NOMO-1 (cell line): ENCODE data around the gene FKBP2.

Source experiments
- DNase-seq, 2 experiments: peaks; one replicate each; lab custom pipeline; 2025; ENCODE audit not compliant: unreplicated experiment in 2 of 2; lab: John Stamatoyannopoulos, UW

Gene FKBP2

DNA sequence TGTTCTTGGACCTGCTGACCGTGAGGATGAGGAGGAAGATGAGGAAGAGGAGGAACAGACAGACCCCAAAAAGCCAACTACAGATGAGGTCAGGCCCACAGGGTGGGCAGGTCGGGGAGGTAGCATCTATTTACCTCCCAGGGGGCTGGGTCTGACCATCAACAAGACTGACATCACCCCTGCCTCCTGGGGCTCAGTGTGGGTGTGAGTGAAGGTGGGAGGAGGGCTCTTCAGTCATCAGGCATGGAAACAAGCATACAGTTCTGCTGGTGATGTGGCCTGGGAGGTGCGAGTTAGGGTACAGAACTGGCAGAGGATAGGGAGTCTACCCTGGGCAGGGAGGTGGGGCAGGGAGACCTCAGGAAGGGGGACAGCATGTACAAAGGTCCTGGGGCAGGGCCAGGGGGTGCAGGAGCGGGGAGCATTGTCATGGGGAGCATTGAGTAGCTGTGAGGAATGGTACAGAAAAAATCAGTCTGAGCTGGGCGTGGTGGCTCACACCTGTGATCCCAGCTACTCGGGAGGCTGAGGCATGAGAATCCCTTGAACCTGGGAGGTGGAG lies 19.3 kb downstream of the FKBP2 start:
- no peak for DNase-seq

DNA sequence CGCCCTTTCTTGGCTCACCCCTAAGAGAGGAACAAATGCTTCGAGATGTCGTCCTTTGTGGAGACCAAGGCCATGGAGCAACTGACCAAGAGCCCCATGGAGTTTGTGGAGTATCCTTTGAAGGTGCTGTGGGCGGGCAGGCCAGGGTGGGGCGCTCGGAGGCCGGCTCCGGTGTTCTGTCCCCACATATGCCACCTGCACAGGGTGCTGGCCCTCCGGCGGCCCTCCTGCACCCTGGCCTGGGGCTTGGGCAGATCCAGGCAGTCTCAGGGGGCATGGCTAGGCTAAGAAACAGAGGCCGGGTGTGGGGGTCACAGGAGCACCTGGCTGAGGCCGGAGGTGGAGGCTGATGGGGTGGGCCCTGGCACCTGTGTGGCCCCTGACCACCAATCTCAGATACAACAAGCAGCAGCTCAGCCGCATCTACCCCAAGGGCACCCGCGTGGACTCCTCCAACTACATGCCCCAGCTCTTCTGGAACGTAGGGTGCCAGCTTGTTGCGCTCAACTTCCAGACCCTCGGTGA lies 20.7 kb downstream of the FKBP2 start:
- DNase-seq, result no peak

DNA sequence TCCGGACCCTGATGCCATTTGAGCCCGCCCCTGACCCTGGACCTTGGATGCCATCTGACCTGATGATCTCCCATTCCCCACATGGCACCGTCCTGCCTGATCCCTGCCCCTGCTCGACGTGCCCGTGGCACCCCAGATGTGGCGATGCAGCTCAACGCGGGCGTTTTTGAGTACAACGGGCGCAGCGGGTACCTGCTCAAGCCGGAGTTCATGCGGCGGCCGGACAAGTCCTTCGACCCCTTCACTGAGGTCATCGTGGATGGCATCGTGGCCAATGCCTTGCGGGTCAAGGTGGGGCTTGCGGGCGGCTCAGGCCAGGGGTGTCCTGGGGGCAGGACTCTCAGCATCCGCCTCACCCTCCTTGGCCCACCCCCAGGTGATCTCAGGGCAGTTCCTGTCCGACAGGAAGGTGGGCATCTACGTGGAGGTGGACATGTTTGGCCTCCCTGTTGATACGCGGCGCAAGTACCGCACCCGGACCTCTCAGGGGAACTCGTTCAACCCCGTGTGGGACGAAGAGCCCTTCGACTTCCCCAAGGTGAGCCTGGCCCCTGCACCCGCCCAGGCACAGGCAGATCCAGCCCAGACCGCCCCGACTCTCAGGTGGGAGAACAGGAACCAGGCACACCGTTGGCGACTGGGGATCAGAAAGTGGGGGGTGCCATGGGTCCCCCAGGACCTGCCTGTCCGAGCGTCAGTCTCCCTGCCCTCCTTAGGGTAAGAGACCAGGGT lies 21.5 kb downstream of the FKBP2 start:
- DNase-seq, result no peak

DNA sequence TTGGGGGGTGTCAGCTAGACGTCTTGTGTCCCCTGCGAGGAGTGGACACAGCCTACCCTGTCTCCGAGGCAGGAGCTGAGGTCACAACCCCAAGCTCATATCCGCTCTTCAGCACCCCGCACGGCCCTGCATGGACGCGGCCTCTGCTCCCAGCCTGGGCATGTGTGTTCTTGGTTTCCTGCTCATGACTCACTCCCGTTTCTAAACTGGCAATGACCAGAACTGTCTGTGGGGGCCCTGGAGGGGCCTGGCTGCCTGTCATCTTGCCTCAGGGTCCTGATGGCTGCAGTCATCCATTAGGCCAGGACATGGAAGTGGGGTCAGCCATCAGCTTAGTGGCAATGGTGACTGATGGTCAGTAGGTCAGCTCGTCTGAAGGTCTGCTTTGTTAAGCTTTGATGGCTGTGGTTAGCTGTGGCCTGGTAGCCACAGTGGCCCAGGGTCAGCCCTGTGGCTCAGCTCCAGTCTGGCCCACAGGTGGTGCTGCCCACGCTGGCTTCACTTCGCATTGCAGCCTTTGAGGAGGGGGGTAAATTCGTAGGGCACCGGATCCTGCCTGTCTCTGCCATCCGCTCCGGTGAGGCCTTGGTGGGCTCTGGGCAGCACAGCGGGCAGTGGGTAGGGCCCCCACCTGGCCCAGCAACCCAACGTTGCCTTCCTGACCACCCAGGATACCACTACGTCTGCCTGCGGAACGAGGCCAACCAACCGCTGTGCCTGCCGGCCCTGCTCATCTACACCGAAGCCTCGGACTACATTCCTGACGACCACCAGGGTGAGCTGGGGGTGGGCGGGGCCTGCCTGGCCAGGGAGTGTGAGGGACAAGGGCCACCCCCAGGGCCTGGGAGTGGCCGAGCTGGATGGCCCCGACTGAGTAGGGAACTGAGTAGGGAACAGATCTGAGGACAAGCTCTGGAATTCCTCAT lies 22.4 kb downstream of the FKBP2 start:
- no peak for DNase-seq

DNA sequence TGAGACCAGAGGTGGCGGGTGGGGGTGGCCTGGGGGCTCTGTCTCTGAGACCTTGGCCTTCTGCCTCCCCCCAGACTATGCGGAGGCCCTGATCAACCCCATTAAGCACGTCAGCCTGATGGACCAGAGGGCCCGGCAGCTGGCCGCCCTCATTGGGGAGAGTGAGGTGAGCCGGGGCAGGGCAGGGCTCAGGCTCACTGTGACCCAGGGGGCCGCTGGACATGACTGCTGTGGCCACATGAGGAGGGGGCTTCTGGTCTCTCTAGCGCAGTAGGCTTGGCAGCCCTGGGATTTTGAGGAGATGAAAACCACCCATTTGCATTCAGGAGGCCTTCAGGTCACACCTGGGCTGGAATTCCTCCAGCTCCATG lies 23.0 kb downstream of the FKBP2 start:
- no peak for DNase-seq

DNA sequence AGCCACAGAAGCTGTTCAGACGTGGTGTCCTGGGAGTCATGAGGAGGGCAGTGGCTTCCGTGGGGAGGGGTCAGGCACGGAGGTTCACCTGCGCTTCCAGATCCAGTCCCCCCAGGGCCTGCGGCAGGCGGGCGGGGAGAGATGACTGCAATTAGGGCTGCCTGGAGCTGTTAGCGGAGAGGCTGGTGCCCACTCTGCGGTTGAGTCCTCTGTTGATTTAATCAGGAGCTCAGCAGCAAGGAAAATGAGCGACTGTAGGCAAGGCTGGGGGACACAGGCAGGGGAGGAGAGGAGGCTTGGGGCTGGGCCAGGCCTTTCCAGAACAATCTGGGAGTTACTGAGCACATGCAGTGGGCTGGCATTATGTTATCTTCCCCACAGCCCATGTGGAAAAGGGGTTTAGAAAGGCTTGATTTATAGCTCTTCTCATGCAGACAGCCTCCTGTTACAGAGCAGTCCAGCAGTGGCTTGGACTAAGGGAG lies 23.5 kb downstream of the FKBP2 start:
- no peak for DNase-seq

DNA sequence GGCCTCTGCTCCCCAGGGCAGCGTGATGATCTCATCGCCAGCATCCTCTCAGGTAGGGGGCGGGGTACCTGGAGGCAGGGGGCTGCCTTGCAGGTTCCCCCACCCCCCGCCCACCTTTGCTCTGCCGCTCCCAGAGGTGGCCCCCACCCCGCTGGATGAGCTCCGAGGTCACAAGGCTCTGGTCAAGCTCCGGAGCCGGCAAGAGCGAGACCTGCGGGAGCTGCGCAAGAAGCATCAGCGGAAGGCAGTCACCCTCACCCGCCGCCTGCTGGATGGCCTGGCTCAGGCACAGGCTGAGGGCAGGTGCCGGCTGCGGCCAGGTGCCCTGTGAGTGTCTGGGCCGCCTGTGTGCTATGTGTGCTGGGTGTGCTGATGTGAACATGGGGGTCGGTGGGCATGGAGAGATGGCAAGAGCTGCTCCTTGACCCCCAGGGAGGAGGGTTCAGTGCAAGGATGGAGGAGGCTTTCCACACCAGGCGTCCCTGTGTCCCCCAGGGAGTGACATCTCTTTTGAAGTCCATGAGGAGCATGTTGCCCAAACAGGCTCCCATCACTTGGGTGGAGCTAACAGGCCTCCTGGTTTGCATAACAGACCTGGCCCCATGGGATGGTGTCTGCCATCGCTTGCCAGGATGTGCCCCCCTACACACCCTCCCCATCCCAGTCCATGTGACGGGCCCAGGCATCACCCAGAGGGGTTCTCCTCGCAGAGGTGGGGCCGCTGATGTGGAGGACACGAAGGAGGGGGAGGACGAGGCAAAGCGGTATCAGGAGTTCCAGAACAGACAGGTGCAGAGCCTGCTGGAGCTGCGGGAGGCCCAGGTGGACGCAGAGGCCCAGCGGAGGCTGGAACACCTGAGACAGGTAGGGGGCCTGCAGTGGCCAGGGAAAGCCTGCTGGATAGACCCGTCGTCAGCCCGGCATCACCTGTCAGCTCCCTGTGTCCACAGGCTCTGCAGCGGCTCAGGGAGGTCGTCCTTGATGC lies 24.6 kb downstream of the FKBP2 start:
- no peak for DNase-seq

DNA sequence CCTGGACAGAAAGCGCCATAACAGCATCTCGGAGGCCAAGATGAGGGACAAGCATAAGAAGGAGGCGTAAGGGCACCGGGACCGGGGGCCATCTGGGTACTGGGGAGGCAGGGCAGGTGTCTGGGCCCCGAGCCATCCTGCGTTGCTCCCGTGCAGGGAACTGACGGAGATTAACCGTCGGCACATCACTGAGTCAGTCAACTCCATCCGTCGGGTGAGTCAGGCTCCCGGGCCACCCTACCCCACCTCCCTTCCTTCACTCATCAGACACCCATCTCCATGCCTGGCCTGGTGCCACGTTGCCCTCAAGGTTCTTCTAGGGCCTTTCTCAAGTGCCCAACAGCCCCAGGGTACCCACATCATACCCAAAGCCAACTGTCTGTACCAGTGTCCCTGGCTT lies 25.4 kb downstream of the FKBP2 start:
- DNase-seq, result no peak

DNA sequence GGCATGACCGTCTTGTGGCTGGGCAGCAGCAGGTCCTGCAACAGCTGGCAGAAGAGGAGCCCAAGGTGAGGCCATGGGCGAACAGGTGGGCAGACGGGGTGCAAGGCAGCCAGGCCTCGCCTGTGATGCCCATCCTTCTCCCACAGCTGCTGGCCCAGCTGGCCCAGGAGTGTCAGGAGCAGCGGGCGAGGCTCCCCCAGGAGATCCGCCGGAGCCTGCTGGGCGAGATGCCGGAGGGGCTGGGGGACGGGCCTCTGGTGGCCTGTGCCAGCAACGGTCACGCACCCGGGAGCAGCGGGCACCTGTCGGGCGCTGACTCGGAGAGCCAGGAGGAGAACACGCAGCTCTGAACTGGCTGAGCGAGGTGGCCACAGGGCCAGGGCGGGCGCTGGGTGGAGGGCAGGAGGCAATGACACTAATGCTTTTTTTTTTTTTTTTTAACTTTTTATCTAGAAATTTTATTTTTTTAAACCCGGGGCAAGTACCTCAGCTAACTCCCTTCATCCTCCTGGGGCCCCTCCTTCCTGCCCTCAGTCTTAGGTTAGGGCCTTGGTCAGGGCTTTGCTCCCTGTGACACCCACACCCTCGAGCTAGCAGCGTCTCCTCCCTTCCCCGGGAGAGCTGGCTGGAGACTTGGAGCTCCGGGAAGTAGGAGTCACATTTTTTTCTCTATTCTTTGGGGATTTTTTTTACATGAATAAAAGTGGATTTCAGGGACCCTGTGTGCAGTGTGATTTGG lies 26.5 kb downstream of the FKBP2 start:
- DNase-seq, result no peak

DNA sequence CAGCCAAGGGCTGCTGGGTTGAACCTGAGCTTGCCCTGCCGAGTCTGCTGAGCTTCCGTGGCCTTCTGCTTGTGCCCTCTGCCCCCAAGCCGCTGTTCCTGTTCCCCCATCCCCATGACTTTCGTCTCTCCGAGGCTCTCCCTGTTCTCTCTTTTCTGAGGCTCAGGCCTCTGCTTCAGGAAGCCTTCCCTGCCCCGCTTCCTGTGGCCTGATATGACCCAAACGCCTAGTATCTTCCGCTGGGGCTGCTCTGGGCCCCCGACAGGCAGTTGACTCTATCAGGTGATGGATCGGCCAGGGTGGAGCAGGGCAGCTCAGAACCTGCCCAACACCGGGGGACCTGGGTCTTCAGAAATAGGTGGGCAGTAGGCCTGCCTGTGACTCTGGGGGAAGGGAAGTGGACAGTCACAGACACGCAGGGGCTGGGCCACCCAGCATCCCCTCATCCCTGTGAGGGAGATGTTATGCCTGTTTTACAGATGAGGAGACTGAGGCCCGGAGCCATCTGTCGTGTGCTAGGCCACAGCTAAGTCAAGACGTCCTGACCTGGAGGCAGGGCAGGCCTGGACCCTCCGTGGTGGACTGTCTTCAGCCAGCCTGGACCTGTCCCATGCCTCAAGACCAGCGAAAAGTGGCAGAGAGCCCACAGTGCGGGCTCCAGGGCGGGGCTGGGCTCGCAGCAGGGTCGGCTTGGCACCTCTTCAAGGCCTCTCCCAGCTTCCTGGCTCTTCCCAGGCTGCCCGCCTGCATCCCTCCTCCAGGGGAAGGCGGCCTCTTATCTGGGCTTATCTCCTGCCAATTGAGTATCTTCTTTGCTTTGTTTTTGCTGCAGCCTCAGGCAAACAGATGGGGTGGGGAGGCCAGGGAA lies 27.4 kb downstream of the FKBP2 start:
- DNase-seq, result peak in 1 of 2 experiments; percentile 35

DNA sequence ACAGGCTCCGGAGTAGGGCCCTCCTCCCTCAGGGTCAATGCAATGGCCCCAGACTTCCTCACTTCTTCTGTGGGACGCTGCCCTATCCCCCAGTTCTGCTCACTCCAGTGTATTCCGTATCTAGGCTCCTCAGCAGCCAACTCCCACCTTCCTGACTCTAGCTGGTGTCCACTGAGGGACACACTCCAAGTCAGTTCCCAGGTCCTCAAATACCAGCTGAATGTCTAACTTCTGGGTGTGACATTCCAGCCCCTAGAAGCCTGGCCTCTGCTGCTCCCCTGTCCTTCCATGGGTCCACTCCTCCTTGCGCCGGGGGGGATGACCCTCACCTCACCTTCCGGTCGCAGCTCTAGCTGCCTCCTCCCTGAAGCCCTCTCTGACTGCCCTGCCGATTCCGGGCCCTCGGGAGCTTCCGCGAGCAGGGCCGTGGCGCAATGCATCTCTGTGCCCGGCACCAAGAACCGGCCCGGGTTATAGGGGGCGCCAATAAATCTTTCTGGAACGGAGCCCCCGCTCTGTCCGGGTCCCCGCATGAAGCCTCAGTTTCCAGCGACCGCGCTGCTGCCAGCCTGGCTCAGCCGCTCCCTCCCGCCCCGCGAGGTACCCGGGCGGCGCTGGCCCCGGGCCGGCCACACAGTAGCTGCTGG lies 28.1 kb downstream of the FKBP2 start:
- peak; percentile 37 to 59 for DNase-seq

DNA sequence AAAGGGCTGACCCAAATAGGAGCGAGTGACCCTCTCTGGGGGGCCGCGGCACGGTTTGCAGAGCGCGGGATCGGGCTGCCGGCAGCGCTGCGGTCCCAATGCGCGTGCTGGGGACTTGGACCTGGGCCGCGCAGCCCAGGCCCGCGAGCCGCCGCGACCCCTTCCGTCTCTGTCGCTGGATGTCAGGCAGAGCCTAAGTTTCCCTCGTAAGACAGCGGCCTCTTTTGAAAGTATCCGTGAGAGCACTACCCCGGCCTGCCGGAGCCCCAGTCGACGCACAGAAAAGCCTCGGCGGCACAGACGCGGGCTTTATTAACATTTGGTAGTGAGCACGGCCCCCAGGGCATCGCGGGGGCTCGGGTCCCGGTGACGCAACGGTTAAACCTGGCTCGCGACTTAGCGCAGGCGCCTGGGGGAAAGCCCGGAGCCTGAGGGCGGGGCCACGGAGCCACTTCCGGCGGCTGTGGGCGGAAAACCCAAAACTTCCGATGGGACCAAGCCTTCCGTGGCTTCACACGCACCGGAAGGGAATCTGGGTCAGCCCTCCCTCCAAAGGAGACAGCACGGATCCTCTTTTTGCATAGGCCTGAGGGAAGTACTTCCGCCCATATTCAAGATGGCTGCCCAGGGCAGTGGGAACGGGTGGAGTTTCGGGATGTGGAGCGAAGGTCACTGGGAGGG lies 28.8 kb downstream of the FKBP2 start:
- peak; percentile 98 to 99 for DNase-seq

DNA sequence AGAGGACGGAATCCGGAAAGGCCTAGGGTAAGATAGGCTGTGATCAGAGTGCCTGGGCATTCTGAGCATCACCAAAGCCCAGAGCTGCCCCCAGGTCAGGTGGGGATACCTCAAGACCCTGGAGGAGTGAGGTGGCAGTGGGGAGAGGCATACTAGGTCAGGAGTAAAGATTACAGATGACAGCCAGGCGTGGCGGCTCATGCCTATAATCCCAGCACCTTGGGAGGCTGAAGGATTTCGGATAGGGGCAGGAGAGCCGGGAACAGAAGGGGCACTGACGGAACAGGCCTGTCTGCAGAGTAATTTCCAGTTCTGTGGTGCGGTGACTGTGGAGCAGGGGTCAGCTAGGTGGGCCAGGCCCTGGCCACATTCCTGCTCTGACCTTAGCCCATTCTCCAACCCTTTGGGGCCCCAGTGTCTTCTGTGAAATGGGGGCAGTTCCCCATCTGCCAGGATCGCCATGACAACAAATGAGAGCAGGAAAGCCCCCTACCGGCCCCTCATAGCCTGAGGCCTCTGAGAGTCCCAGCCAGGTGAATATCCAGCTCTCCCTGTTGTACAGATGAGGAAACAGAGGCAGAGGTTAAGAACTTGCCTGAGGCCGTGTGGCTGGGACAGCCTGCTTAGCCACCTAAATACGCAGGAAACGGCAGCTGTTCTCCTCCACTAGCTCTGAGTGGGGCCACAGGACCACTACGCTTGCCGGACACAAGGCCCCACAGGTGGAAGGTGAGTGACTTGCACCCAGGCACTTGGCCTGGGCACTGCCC lies 34.3 kb downstream of the FKBP2 start:
- DNase-seq, result no peak

DNA sequence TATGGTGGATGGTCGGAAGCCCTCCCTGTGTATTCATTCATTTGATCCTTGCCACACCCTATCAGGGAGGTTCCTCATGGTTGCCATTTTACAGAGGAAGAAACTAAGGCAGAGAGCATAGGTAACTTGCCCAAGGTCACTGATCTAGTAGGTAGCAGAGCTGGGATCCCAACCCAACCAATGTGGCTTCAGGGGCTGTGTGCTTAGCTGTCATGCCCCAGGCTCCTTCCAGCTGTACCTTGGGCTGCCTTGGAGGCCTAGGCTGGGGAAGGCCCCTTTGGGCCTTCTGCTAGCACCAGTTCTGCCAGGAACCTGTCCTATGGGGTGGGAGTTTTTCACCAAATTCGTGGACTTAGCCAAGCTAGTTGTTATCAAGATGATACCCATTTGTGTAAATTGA lies 34.9 kb downstream of the FKBP2 start:
- no peak for DNase-seq

DNA sequence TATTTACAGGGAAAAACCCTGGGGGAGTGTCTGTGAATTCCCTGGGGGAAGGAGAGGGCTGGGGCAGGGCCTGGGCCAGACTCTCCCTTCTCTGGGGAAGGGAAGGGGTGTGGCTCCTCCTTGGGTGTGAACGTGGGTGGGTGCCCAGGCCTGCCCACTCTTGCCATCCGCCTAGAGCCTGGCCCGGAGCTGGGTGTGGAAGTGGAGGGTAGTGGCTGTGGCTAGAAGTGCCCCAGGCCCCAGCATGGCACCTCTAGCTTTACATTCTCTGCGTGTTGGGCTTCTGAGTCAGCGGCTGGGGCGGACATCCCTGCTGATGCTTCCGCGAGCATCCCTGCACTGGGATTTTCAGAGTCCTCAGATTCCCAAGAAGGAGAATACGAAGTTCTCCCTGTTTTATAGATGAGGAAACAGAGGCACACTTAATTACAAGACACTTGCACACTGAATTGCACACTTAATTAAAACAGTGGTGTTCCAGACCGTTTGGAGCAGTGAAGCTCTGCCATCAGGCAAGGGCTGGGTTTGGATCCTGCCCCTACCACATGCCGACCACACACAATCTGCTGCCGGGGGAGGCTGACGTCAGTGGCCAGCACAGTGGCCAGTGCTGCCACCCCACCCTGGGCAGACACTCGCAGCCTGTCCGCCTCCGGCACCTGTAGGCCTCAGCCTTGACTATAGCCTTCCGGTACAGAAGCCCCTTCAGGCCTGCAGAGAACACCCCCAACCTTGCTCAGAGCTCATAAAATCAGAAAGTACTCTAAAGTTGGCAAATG lies 35.9 kb downstream of the FKBP2 start:
- no peak for DNase-seq

DNA sequence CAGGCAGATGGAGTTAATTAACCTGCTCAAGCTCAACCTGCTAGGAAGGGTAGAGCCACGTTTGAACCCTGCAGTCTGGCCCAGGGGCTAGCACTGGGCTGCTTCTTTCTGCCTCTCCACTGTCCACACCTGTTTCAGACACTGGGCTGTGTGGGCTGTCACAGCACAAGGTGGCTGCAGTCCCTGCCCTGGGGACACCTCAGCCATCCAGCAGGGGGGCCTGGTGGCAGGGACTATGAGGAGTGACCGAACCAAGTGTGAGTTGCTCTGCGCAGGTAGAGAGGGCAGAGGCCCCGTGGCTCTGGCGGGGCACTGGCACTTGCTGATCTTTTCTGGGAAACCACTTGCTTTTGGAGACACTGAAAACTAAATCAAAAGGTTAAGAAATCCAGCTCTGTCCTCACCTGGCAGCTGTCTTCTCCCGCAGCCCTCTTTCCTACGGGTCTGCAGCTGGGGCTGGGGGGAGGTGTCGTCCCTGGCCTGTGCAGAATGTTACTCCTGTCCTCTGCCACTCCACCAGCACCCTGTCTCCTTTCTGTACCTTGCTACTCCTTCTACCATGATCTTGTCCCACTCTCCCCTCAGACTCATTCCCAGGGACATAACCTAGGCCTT lies 37.8 kb downstream of the FKBP2 start:
- DNase-seq, result no peak
